Stomach (tissue), 9 donors: ENCODE measurements around the gene WASF3. TPM values are rescaled to one million over a fixed set of nuclear protein-coding genes. Genes with fewer than 3 reads are reported as not detected.

Experiments
- DNase-seq, 2 donors: peaks; one replicate each; pipeline versions ENCODE4 v3.0.0 to v3.0.0-alpha.2; 2013 to 2019
- H3K27ac ChIP-seq, 5 donors: fragments of 200-600 bp in 4 of 5; sonication (generic) in 4 of 5; one replicate each; pipeline ENCODE4 v1.5.1; 2013 to 2019; ENCODE audit warnings: mild to moderate bottlenecking in 1 of 5, moderate library complexity in 1 of 5
- H3K27me3 ChIP-seq, 3 donors: fragments of 200-600 bp; sonication (generic); one replicate each; pipeline ENCODE4 v1.5.1; 2017 to 2019; ENCODE audit warnings: mixed run types in 1 of 3
- H3K36me3 ChIP-seq, 4 donors: fragments of 200-600 bp; sonication (generic); 1 replicate in 3 of 4; 2 replicates in 1 of 4; pipeline ENCODE4 v1.5.1; 2016 to 2019
- H3K4me1 ChIP-seq, 4 donors: fragments of 200-600 bp; sonication (generic); one replicate each; pipeline ENCODE4 v1.5.1; 2016 to 2019
- H3K4me3 ChIP-seq, 4 donors: fragments of 200-600 bp; sonication (generic) in 3 of 4; one replicate each; pipeline ENCODE4 v1.5.1; 2016 to 2019; ENCODE audit warnings: mild to moderate bottlenecking in 1 of 4
- H3K9me3 ChIP-seq, 4 donors: fragments of 200-600 bp; sonication (generic); one replicate each; pipeline ENCODE4 v1.5.1; 2016 to 2019
- CTCF ChIP-seq, 7 experiments: fragments of 450-650 bp in 4 of 7; fragments of 200-600 bp in 3 of 7; sonication (generic) in 3 of 7; IDR thresholded peaks; one replicate each; pipeline ENCODE4 v1.5.1; 2016 to 2019; ENCODE audit warnings: antibody characterized with exemption in 7 of 7, control low read depth in 2 of 7, mild to moderate bottlenecking in 1 of 7
- EP300 ChIP-seq: sonication (generic); formaldehyde crosslinking; IDR thresholded peaks from one replicate; pipeline ENCODE4 v1.6.1; 2017; ENCODE audit warnings: antibody characterized with exemption
- POLR2A ChIP-seq, 4 donors: fragments of 450-650 bp; IDR thresholded peaks; one replicate each; pipeline ENCODE4 v1.6.1; 2016; ENCODE audit warnings: antibody characterized with exemption in 4 of 4, control low read depth in 2 of 4, mild to moderate bottlenecking in 1 of 4, moderate library complexity in 1 of 4
- POLR2AphosphoS5 ChIP-seq, 3 donors: sonication (generic); formaldehyde crosslinking; IDR thresholded peaks; one replicate each; pipeline ENCODE4 v1.6.1; 2016; ENCODE audit warnings: antibody characterized with exemption in 3 of 3
- WGBS, 5 donors: extraction: QIAGEN DNeasy Blood & Tissue Kit in 3 of 5; methylation state at CpG; one replicate each; pipeline versions ENCODE4 v1.1.5 to v1.1.7; 2013 to 2018; 5-methylcytosine and 5-hydroxymethylcytosine counted together
- intact Hi-C: fragments of 100-400 bp; cut with DNase I; formaldehyde crosslinking; loops from one replicate; pipeline ENCODE4 v1.15.1; 2023; ENCODE audit warnings: low total_unique reads
- polyA plus RNA-seq, 3 donors: library from polyadenylated mRNA; stranded (reverse); fragments of 200-250 nt; gene quantifications; one replicate each; pipeline ENCODE4 v1.2.3, GENCODE V29; 2013
- total RNA-seq, 5 donors: library from RNA; depleted of rRNA; stranded (reverse); fragments of >200 nt; gene quantifications; one replicate each; pipeline versions ENCODE4 v1.1.0 to v1.2.3, GENCODE V29; 2014 to 2016
- donor health status: healthy with polysubstance abuse.
- donor health status: Bipolar disorder and iron deficiency.
- donor health status: healthy.

WASF3 gene
- total and polyA plus RNA-seq, 8 donors, result 0.87 to 12.8 (median 10.2) TPM

GRCh38 chr13:26651234-26651633 is 93.8 kb downstream of the WASF3 start:
- peaks cover 0 to 10% (median 4%) of the 10 kb centered on the region in 4 donors for H3K9me3 ChIP-seq
- H3K4me1 ChIP-seq, result no peaks in the 10 kb centered on the region
- no peaks in the 10 kb centered on the region for H3K36me3 ChIP-seq
- no peak overlapping the region for H3K4me3 ChIP-seq
- no peak overlapping the region for H3K27ac ChIP-seq
- intact Hi-C loops, result no loop called here
- H3K27me3 ChIP-seq, result no peaks in the 10 kb centered on the region
- WGBS, 5 donors, result 94 to 100% (median 98%) methylated on average over 1 of the region's 1 CpG
- TF ChIP-seq POLR2A (IDR thresholded peaks at IDR 0.05) (no peak), POLR2AphosphoS5 (IDR thresholded peaks at IDR 0.05) (no peak), CTCF (IDR thresholded peaks at IDR 0.05) (no peak), EP300 (no peak)
- no peak for DNase-seq

GRCh38 chr13:26653310-26653709 is 95.8 kb downstream of the WASF3 start:
- H3K4me1 ChIP-seq, result peaks cover 0 to 3% (median 0%) of the 10 kb centered on the region in 4 donors
- 94 to 97% (median 95%) methylated on average over 4 of the region's 4 CpGs for WGBS, 5 donors
- intact Hi-C loops, result no loop called here
- H3K9me3 ChIP-seq, result peaks cover 0 to 10% (median 4%) of the 10 kb centered on the region in 4 donors
- H3K36me3 ChIP-seq, result no peaks in the 10 kb centered on the region
- H3K27me3 ChIP-seq, result no peaks in the 10 kb centered on the region
- H3K27ac ChIP-seq, result no peak overlapping the region
- TF ChIP-seq POLR2A (IDR thresholded peaks at IDR 0.05) (no peak), POLR2AphosphoS5 (IDR thresholded peaks at IDR 0.05) (no peak), EP300 (no peak), CTCF (IDR thresholded peaks at IDR 0.05) (no peak)
- no peak overlapping the region for H3K4me3 ChIP-seq
- no peak for DNase-seq

- TF ChIP-seq EP300 (no peak), POLR2A (IDR thresholded peaks at IDR 0.05) (no peak), CTCF (IDR thresholded peaks at IDR 0.05) (no peak), POLR2AphosphoS5 (IDR thresholded peaks at IDR 0.05) (no peak)
- Histone ChIP-seq H3K4me1 (peaks cover 0 to 8% (median 0%) of the 10 kb centered on the region in 4 donors), H3K27ac (no peak overlapping the region), H3K9me3 (peaks cover 0 to 10% (median 4%) of the 10 kb centered on the region in 4 donors), H3K27me3 (no peaks in the 10 kb centered on the region), H3K36me3 (no peaks in the 10 kb centered on the region), H3K4me3 (no peak overlapping the region)
- intact Hi-C loops, result no loop called here
- no peak for DNase-seq
- WGBS, 5 donors, result 91 to 98% (median 94%) methylated on average over 4 of the region's 4 CpGs
Observed at GRCh38 chr13:26653842-26654241, 96.4 kb downstream of the WASF3 start.

- no peaks in the 10 kb centered on the region for H3K9me3 ChIP-seq
- DNase-seq, result peak in 1 of 2 donors; percentile 30
Observed at GRCh38 chr13:26656919-26657318, 99.4 kb downstream of the WASF3 start.

More at GRCh38 chr13:26656919-26657318, 99.4 kb downstream of the WASF3 start:
- TF ChIP-seq CTCF (IDR thresholded peaks at IDR 0.05), result no peak
- no peak for TF ChIP-seq EP300
- no peak for TF ChIP-seq POLR2A (IDR thresholded peaks at IDR 0.05)
- TF ChIP-seq POLR2AphosphoS5 (IDR thresholded peaks at IDR 0.05), result no peak
- intact Hi-C loops, result no loop called here
- Histone ChIP-seq H3K36me3 (no peaks in the 10 kb centered on the region), H3K4me3 (no peak overlapping the region), H3K27me3 (no peaks in the 10 kb centered on the region), H3K27ac (no peak overlapping the region), H3K4me1 (peaks cover 0 to 12% (median 0%) of the 10 kb centered on the region in 4 donors)
- 54 to 75% (median 66%) methylated on average over 4 of the region's 4 CpGs for WGBS, 5 donors
